Measurements from ENCODE around the gene VDAC2.

VDAC2 gene, protein sequence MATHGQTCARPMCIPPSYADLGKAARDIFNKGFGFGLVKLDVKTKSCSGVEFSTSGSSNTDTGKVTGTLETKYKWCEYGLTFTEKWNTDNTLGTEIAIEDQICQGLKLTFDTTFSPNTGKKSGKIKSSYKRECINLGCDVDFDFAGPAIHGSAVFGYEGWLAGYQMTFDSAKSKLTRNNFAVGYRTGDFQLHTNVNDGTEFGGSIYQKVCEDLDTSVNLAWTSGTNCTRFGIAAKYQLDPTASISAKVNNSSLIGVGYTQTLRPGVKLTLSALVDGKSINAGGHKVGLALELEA

DNA sequence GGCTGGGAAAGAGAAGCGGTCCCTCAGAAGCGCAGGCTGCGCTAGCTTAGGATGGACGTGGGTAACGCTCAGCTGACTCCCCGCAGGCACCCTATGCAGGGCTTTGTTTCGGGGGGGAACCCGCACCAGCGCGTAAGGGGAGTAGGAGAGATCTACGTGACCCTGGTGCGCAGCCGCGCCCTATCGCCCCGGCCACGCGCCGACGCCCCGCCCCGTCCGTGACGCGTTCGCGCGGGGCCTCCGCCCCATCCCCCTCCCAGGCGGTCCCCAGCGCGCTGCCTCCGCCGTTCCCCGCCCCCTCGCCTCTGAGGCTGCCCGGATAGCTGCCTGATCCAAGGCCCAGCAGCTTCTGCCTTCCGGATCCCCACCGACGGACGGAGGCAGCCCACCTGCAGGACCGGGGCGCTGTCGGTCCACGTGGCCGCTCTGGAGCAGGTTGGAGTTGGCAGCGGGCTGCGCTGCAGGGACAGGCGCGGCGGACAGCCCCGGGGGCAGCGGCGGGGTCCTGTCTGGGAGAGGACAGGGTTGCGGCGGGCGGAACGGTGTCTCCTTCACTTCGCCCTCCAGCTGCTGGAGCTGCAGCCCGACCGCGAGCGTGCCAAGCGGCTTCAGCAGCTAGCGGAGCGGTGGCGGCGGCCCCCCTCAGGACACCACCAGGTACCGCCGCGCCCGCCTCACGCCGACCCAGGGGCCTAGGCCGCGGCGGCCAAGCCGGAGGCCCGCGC lies at the start of gene VDAC2:
TSS of gene VDAC2 (plus strand) at position 515 of the 725 bp plus-strand sequence. CDS start 363 bp downstream, outside the sequence.
- peak; percentile 94 for DNase-seq (ENCODE audit: extremely low spot score)
- CTCF ChIA-PET: interaction anchor here (0.6 to 1.7 kb wide), 4 partner anchors 11 to 26 kb away, joined by 3 to 8 read pairs (median 4); partner anchors contain the start of gene COMTD1
- POLR2A ChIA-PET: interaction anchor here (0.6 to 4.0 kb wide), 18 partner anchors 9 to 191 kb away, joined by 3 to 48 read pairs (median 4); partner anchors contain the start of genes COMTD1, SAMD8 and ZNF503
- TF ChIP-seq FOXM1 (IDR thresholded peaks at IDR 0.05; ENCODE audit: borderline replicate concordance) (peak; percentile 81), CTBP1 (IDR thresholded peaks at IDR 0.05; ENCODE audit: borderline replicate concordance) (peak; percentile 78), HDGF (IDR thresholded peaks at IDR 0.05; ENCODE audit: borderline replicate concordance) (no peak), FOXA1 (IDR thresholded peaks at IDR 0.05) (no peak), ELF4 (IDR thresholded peaks at IDR 0.05) (no peak), TARDBP (IDR thresholded peaks at IDR 0.05) (peak; percentile 57)

GRCh38 chr10:75165684-75166622 lies 44.6 kb upstream of the VDAC2 start:
- CTCF ChIA-PET: interaction anchor here (0.6 kb wide), 1 partner anchor 21 kb away, joined by 4 read pairs; no protein-coding TSS in a partner anchor
- POLR2A ChIA-PET: no interaction called here
- TF ChIP-seq CTBP1 (IDR thresholded peaks at IDR 0.05; ENCODE audit: borderline replicate concordance) (no peak), FOXK2 (IDR thresholded peaks at IDR 0.05) (no peak), ZNF384 (IDR thresholded peaks at IDR 0.05) (no peak), FOXA1 (IDR thresholded peaks at IDR 0.05) (no peak), BHLHE40 (IDR thresholded peaks at IDR 0.05; ENCODE audit: borderline replicate concordance) (no peak), ARNT (IDR thresholded peaks at IDR 0.05) (no peak)
- no peak for DNase-seq (ENCODE audit: extremely low spot score)

DNA sequence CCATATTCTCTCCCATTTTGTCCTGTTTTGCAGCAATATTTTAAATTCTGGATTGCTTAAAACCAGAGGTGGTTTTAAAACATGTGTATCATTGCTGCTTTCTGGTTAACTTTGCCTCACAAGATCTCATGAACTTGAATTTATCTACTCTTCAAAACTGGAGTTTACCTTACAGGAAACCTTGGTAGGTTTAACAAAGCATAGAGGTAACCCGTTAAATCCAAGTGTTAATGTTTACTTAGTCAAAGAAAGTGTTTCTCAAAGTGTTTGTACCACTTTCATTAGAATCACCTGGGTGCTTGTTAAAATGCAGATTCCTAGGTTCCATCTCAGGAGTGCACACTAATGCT lies 44.0 kb upstream of the VDAC2 start:
- no peak for TF ChIP-seq HDGF (IDR thresholded peaks at IDR 0.05; ENCODE audit: borderline replicate concordance)
- no peak for TF ChIP-seq SUZ12 (IDR thresholded peaks at IDR 0.05)
- TF ChIP-seq ARNT (IDR thresholded peaks at IDR 0.05): no peak
- no peak for TF ChIP-seq FOXA1 (IDR thresholded peaks at IDR 0.05)
- TF ChIP-seq SP1 (IDR thresholded peaks at IDR 0.05): no peak
- no peak for TF ChIP-seq BHLHE40 (IDR thresholded peaks at IDR 0.05; ENCODE audit: borderline replicate concordance)
- TF ChIP-seq FOXM1 (IDR thresholded peaks at IDR 0.05; ENCODE audit: borderline replicate concordance): no peak
- no peak for TF ChIP-seq L3MBTL2 (conservative IDR thresholded peaks at IDR 0.05)
- TF ChIP-seq CTBP1 (IDR thresholded peaks at IDR 0.05; ENCODE audit: borderline replicate concordance): no peak
- no peak for TF ChIP-seq NFRKB (IDR thresholded peaks at IDR 0.05)
- no peak for DNase-seq (ENCODE audit: extremely low spot score)
- POLR2A ChIA-PET: no interaction called here
- CTCF ChIA-PET: interaction anchor here (0.6 kb wide), 1 partner anchor 21 kb away, joined by 4 read pairs; no protein-coding TSS in a partner anchor

GRCh38 chr10:75168275-75168674 lies 42.3 kb upstream of the VDAC2 start:
- DNase-seq (ENCODE audit: extremely low spot score): no peak
- TF ChIP-seq ZNF384 (IDR thresholded peaks at IDR 0.05) (no peak), LEF1 (IDR thresholded peaks at IDR 0.05; ENCODE audit: borderline replicate concordance) (no peak), FOXM1 (IDR thresholded peaks at IDR 0.05; ENCODE audit: borderline replicate concordance) (no peak), SUZ12 (IDR thresholded peaks at IDR 0.05) (no peak), BHLHE40 (IDR thresholded peaks at IDR 0.05; ENCODE audit: borderline replicate concordance) (no peak), FOXK2 (IDR thresholded peaks at IDR 0.05) (no peak), HDGF (IDR thresholded peaks at IDR 0.05; ENCODE audit: borderline replicate concordance) (no peak), NFRKB (IDR thresholded peaks at IDR 0.05) (no peak), L3MBTL2 (conservative IDR thresholded peaks at IDR 0.05) (no peak), ELF4 (IDR thresholded peaks at IDR 0.05) (no peak), SP1 (IDR thresholded peaks at IDR 0.05) (no peak), TARDBP (IDR thresholded peaks at IDR 0.05) (no peak)
- TF ChIP-seq, protein P1, sequence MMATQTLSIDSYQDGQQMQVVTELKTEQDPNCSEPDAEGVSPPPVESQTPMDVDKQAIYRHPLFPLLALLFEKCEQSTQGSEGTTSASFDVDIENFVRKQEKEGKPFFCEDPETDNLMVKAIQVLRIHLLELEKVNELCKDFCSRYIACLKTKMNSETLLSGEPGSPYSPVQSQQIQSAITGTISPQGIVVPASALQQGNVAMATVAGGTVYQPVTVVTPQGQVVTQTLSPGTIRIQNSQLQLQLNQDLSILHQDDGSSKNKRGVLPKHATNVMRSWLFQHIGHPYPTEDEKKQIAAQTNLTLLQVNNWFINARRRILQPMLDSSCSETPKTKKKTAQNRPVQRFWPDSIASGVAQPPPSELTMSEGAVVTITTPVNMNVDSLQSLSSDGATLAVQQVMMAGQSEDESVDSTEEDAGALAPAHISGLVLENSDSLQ (IDR thresholded peaks at IDR 0.05): no peak
- CTCF ChIA-PET: no interaction called here
- POLR2A ChIA-PET: no interaction called here

DNA sequence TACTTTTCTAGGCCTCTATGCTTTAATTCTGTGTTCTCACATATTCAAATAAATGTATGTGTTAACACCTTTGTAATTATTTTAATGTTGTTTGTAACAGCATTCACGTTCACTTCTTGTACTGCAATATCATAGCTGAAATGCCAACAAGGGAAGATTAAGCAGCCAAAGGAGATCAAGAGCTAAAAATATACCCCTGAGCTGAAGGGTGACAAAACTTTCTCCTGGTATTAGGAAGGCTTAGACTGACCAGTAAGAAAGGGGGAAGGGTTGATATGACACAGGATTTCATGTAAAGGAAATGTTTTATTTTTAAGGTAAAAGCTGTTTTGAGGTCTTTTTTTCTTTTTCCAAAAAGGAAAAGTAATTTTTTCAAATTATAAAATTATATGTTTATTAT lies 40.4 kb upstream of the VDAC2 start:
- ChIA-PET CTCF (interaction anchor here (1.0 kb wide), 1 partner anchor 65 kb away, joined by 3 read pairs; the partner anchor contains the start of gene COMTD1), POLR2A (no interaction called here)
- no peak for DNase-seq (ENCODE audit: extremely low spot score)
- no peak for TF ChIP-seq FOXM1 (IDR thresholded peaks at IDR 0.05; ENCODE audit: borderline replicate concordance)
- TF ChIP-seq CTBP1 (IDR thresholded peaks at IDR 0.05; ENCODE audit: borderline replicate concordance): no peak
- TF ChIP-seq, protein P1 (IDR thresholded peaks at IDR 0.05): no peak
- no peak for TF ChIP-seq ELF4 (IDR thresholded peaks at IDR 0.05)
- TF ChIP-seq SP1 (IDR thresholded peaks at IDR 0.05): no peak
- no peak for TF ChIP-seq BHLHE40 (IDR thresholded peaks at IDR 0.05; ENCODE audit: borderline replicate concordance)
- no peak for TF ChIP-seq TARDBP (IDR thresholded peaks at IDR 0.05)
- TF ChIP-seq ARNT (IDR thresholded peaks at IDR 0.05): no peak
- no peak for TF ChIP-seq HDGF (IDR thresholded peaks at IDR 0.05; ENCODE audit: borderline replicate concordance)
- TF ChIP-seq ZNF384 (IDR thresholded peaks at IDR 0.05): no peak
- TF ChIP-seq FOXK2 (IDR thresholded peaks at IDR 0.05): no peak
- no peak for TF ChIP-seq LEF1 (IDR thresholded peaks at IDR 0.05; ENCODE audit: borderline replicate concordance)
- TF ChIP-seq L3MBTL2 (conservative IDR thresholded peaks at IDR 0.05): no peak
- no peak for TF ChIP-seq FOXA1 (IDR thresholded peaks at IDR 0.05)
- no peak for TF ChIP-seq NFRKB (IDR thresholded peaks at IDR 0.05)
- no peak for TF ChIP-seq SUZ12 (IDR thresholded peaks at IDR 0.05)
